ENCODE data around the gene OXSR1. TPM values are rescaled to one million over a fixed set of nuclear protein-coding genes. Genes with fewer than 3 reads are reported as not detected.
"Not testable (repeated sequence)": the region's sequence is repeated elsewhere in the genome, so short reads cannot be mapped to it uniquely, and the experiment has no call there.

Gene OXSR1
- total and polyA plus RNA-seq, 12 donors = 13.7 to 38.4 (median 31.2) TPM

- no peak for ATAC-seq
- intact Hi-C loops (cut with DNase I) = no loop called here
- Histone ChIP-seq H3K9me3 (no peaks in the 10 kb centered on the region), H3K4me3 (no peak overlapping the region), H3K4me1 (peaks cover 0 to 13% (median 0%) of the 10 kb centered on the region in 9 donors), H3K36me3 (no peaks in the 10 kb centered on the region), H3K27me3 (no peaks in the 10 kb centered on the region), H3K27ac (no peak overlapping the region)
- WGBS, 2 donors = 75 to 79% methylated on average over 5 of the region's 5 CpGs
- no peak for TF ChIP-seq CTCF (IDR thresholded peaks at IDR 0.05)
- no peak for DNase-seq
These were observed 6.9 kb upstream of the OXSR1 start for GRCh38 chr3:38158472-38158871.

- not testable (repeated sequence) for H3K9me3 ChIP-seq, H3K4me3 ChIP-seq, ATAC-seq, DNase-seq, H3K27ac ChIP-seq, H3K36me3 ChIP-seq, H3K4me1 ChIP-seq, H3K27me3 ChIP-seq
- intact Hi-C loops (cut with DNase I) = loop anchor here in 1 of 10 donors (10.0 kb wide), 1 partner anchor 64 kb away; no protein-coding TSS in a partner anchor
- 91 to 96% methylated on average over 11 of the region's 11 CpGs for WGBS, 2 donors
These were observed 4.6 kb upstream of the OXSR1 start for GRCh38 chr3:38160704-38161103.

GRCh38 chr3:38163117-38163840 lies 2.1 kb upstream of the OXSR1 start:
- H3K36me3 ChIP-seq = no peaks in the 10 kb centered on the region
- peak overlapping the region in 2 of 10 donors; percentile 98 to 99 for H3K27ac ChIP-seq
- no peak overlapping the region for H3K4me3 ChIP-seq
- H3K4me1 ChIP-seq = peaks cover 3 to 31% (median 22%) of the 10 kb centered on the region in 9 donors
- ATAC-seq = no peak
- 91 to 94% methylated on average over 12 of the region's 12 CpGs for WGBS, 2 donors
- no peaks in the 10 kb centered on the region for H3K27me3 ChIP-seq
- no peaks in the 10 kb centered on the region for H3K9me3 ChIP-seq
- DNase-seq = no peak
- intact Hi-C loops (cut with DNase I) = loop anchor here in 1 of 10 donors (10.0 kb wide), 1 partner anchor 62 kb away; no protein-coding TSS in a partner anchor
- TF ChIP-seq CTCF (IDR thresholded peaks at IDR 0.05) = peak in 3 of 9 donors; percentile 8 to 21 (median 10)

- no peak for DNase-seq
- Histone ChIP-seq H3K9me3 (no peaks in the 10 kb centered on the region), H3K27me3 (no peaks in the 10 kb centered on the region), H3K4me3 (peak overlapping the region; percentile 7 to 99 (median 95)), H3K27ac (peak overlapping the region; percentile 92 to 99 (median 98)), H3K36me3 (no peaks in the 10 kb centered on the region), H3K4me1 (peaks cover 3 to 39% (median 26%) of the 10 kb centered on the region in 9 donors)
- ATAC-seq = no peak
- WGBS, 2 donors = 71 to 73% methylated on average over 24 of the region's 24 CpGs
- intact Hi-C loops (cut with DNase I) = loop anchor here in 5 of 10 donors (1.0 to 10.0 kb wide), 4 partner anchors 25 to 61 kb away; partner anchors contain the start of genes ACAA1 (in 3 of the 5) and MYD88 (in 2 of the 5)
- TF ChIP-seq CTCF (IDR thresholded peaks at IDR 0.05) = no peak
These were observed 1.3 kb upstream of the OXSR1 start for GRCh38 chr3:38163841-38164642.
